ENCODE results near the gene FCN2. TPM values are rescaled to one million over a fixed set of nuclear protein-coding genes. Genes with fewer than 3 reads are reported as not detected.

FCN2 gene
- total RNA-seq, 4 donors from 2014 or later: 0.84 to 2.6 TPM; not detected in 2

DNA sequence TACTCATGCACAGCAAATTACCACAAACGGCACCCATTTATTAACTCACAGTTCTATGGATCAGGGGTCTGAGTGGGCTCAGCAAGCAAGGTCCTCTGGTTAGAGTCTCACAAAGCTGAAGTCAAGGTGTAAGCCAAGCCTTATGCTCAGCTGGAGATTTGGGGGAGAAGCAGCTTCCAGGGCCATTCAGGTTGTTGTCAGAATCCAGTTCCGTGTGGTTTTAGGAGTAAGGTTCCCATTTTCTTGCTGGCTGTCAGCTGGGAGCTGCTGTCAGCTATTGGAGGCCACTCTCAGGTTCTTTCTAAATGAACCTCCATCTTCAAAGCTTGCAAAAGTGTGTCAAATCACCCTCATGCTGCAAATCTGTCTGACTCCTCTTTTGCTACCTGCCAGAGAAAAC is 17.7 kb downstream of the FCN2 start:
- TF ChIP-seq CTCF (IDR thresholded peaks at IDR 0.05): no peak
- DNase-seq (ENCODE audit: low spot score): no peak

DNA sequence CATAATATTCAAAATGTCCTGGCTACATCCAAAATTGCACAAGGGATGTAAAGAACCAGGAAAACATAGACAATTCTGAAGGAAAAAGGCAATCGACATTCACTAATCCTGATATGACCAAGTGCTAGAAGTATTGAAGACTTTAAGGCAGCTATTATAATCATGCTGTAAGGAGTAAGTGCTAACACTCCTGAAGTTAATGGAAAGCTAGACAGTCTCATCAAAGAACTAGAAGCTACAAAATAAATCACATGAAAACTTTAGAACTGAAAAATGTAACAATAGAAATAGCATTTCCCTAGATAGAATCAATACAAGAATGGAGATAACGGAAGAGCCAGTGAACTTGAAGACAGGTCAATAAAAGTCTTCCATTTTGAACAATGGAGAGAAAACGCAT is 18.6 kb downstream of the FCN2 start:
- no peak for DNase-seq (ENCODE audit: low spot score)
- TF ChIP-seq CTCF (IDR thresholded peaks at IDR 0.05): no peak
- no peak for ATAC-seq (ENCODE audit: low FRiP score)

More for the DNA sequence above, 17.7 kb downstream of the FCN2 start:
- no peak for ATAC-seq (ENCODE audit: low FRiP score)

GRCh38 chr9:134899818-134900217 is 19.2 kb downstream of the FCN2 start:
- TF ChIP-seq CTCF (IDR thresholded peaks at IDR 0.05): no peak
- DNase-seq (ENCODE audit: low spot score) (no peak), ATAC-seq (ENCODE audit: low FRiP score) (no peak)

DNA sequence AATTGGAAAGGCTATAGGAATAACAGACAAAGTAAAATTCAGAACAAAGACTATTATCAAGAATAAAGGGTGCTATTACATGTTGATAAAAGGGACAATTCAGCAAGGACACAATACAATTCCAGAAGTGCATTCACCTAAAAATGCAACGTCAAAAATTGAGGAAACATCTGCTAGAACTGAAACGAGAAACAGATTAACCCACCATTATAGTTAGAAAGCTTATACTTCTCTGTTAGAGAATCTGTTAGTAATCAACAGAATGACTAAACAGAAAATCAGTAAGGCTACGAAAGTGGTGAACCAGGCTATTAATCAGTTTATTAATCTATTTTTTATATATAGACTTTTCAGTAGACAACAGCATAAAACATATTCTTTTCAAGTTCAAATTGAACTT is 22.3 kb downstream of the FCN2 start:
- ATAC-seq (ENCODE audit: low FRiP score): no peak
- TF ChIP-seq CTCF (IDR thresholded peaks at IDR 0.05): no peak
- no peak for DNase-seq (ENCODE audit: low spot score)

- no peak for TF ChIP-seq CTCF (IDR thresholded peaks at IDR 0.05)
- ATAC-seq (ENCODE audit: low FRiP score) (no peak), DNase-seq (ENCODE audit: low spot score) (no peak)
Observed at GRCh38 chr9:134908524-134909309, 28.1 kb downstream of the FCN2 start.

DNA sequence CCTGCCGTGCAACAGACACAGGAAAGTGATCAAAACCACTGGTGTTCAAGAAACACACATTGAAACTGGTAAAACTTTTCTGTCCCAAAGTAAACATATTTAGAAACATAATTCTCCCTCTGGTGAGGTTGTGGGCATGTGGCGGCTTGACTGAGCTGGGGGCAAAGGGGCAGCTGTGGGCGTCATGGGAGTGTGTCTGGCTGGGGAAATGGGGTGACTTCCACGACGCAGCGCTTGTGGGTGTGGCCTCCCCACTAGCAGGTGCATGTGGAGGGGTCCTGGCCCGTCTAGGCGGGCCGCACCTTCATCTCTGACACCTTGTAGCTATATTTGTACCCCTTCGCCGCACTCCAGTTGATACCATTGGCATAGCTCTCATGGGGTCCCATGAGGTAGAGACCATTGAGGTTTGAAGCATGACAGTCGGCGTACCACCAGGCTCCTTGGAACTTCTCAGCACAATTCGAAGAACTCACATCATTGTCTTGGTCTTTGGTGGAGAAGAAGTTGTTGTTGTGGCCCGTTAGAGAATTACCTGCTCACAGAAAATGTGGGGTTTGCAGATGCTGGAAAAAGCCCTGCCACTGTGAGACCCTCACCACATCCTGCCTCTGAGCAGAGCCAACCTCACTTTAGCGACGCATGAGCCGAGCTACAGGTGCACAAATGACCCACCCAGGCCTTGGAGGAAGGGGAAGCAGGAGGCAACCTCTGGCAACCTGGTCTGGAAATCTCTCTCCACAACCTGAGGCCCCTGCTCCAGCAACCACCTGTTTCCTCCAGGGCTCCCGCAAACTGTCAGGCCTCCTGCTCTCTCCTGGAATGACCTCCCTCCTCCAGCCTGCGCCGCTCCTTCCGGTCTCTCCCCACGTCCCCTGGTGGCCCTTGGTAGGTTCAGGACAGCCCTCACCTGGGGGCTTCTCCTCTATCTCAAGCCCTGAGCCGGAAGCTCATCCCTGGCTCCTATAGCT is 29.2 kb downstream of the FCN2 start:
- DNase-seq (ENCODE audit: low spot score) (no peak), ATAC-seq (ENCODE audit: low FRiP score) (no peak)
- no peak for TF ChIP-seq CTCF (IDR thresholded peaks at IDR 0.05)

All from omental fat pad (tissue), 4 donors.